ENCODE measurements around the gene MT2A. TPM values are rescaled to one million over a fixed set of nuclear protein-coding genes. Genes with fewer than 3 reads are reported as not detected.
A peak's percentile ranks its signal among the peaks of the same experiment; 100 is the strongest.
"Not testable (repeated sequence)": the region's sequence is repeated elsewhere in the genome, so short reads cannot be mapped to it uniquely, and the experiment has no call there.

Gene MT2A
- total and polyA plus RNA-seq, 10 donors = 25.3 to 176 (median 60.5) TPM

DNA sequence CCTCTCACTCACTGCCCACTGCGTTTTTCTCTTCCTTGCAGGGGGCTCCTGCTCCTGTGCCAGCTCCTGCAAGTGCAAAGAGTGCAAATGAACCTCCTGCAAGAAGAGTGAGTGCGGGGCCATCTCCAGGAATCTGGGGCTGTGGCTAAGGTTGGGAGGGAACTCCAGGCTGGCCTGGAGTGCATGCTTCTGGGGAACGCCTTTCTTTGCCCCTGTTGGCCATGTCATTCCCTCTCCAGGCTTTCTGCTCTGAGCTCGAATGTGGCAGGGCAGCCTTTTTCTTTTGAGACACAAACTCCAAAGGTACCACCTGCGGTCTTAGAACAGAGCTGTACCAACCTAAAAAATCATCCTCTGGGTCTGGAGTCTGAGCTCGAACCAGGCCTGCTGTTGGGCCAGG is 9.8 kb downstream of the MT2A start:
- DNase-seq = no peak
- Histone ChIP-seq H3K4me1 (peaks cover 0 to 14% (median 11%) of the 10 kb centered on the region in 6 donors), H3K9me3 (no peaks in the 10 kb centered on the region), H3K4me3 (peak overlapping the region in 1 of 8 donors; percentile 64), H3K36me3 (no peaks in the 10 kb centered on the region), H3K27ac (no peak overlapping the region), H3K27me3 (replicated peaks in 1 of 7) (peaks cover 0 to 31% (median 11%) of the 10 kb centered on the region in 7 donors)
- intact Hi-C loops (cut with DNase I; ENCODE audit: low total_unique reads) = no loop called here
- TF ChIP-seq, protein P1, sequence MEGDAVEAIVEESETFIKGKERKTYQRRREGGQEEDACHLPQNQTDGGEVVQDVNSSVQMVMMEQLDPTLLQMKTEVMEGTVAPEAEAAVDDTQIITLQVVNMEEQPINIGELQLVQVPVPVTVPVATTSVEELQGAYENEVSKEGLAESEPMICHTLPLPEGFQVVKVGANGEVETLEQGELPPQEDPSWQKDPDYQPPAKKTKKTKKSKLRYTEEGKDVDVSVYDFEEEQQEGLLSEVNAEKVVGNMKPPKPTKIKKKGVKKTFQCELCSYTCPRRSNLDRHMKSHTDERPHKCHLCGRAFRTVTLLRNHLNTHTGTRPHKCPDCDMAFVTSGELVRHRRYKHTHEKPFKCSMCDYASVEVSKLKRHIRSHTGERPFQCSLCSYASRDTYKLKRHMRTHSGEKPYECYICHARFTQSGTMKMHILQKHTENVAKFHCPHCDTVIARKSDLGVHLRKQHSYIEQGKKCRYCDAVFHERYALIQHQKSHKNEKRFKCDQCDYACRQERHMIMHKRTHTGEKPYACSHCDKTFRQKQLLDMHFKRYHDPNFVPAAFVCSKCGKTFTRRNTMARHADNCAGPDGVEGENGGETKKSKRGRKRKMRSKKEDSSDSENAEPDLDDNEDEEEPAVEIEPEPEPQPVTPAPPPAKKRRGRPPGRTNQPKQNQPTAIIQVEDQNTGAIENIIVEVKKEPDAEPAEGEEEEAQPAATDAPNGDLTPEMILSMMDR (IDR thresholded peaks at IDR 0.05 in 8 of 11, conservative IDR thresholded peaks at IDR 0.05 in 3 of 11) = no peak
- no peak for TF ChIP-seq POLR2A (IDR thresholded peaks at IDR 0.05)
- no peak for TF ChIP-seq POLR2AphosphoS5 (IDR thresholded peaks at IDR 0.05)
- WGBS, 5 donors = 48 to 77% (median 60%) methylated on average over 6 of the region's 6 CpGs

DNA sequence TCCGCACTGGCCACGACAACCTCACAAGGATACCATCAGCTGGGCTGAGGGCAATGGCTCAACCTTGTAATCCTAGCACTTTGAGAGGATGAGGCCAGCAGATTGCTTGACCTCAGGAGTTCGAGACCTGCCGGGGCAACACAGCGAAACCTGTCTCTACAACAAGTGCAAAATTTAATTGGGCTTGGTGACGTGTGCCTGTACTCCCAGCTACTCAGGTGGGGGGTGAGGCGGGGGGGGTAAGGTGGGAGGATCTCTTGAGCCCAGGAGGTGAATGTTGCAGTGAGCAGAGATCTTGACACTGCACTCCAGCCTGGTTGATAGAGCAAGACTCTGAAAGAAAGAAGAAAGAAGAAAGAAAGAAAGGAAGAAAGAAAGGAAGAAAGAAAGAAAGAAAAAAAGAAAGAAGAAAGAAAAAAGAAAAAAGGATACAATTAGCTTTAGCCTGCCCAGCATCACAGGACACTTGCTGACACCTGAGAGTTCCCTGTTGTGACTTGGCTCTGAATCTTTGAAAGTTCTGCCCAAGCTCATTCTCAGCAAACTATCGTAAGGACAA is 12.0 kb downstream of the MT2A start:
- Histone ChIP-seq H3K4me1 (peaks cover 0 to 23% (median 18%) of the 10 kb centered on the region in 6 donors), H3K4me3 (no peak overlapping the region), H3K27me3 (replicated peaks in 1 of 7) (peaks cover 0 to 41% (median 12%) of the 10 kb centered on the region in 7 donors), H3K9me3 (no peaks in the 10 kb centered on the region), H3K27ac (no peak overlapping the region), H3K36me3 (no peaks in the 10 kb centered on the region)
- no peak for DNase-seq
- 78 to 92% (median 85%) methylated on average over 7 to 8 of the region's 8 CpGs for WGBS, 5 donors
- intact Hi-C loops (cut with DNase I; ENCODE audit: low total_unique reads) = no loop called here
- TF ChIP-seq, protein P1 (IDR thresholded peaks at IDR 0.05 in 8 of 11, conservative IDR thresholded peaks at IDR 0.05 in 3 of 11) = no peak
- no peak for TF ChIP-seq POLR2A (IDR thresholded peaks at IDR 0.05)
- no peak for TF ChIP-seq POLR2AphosphoS5 (IDR thresholded peaks at IDR 0.05)

DNA sequence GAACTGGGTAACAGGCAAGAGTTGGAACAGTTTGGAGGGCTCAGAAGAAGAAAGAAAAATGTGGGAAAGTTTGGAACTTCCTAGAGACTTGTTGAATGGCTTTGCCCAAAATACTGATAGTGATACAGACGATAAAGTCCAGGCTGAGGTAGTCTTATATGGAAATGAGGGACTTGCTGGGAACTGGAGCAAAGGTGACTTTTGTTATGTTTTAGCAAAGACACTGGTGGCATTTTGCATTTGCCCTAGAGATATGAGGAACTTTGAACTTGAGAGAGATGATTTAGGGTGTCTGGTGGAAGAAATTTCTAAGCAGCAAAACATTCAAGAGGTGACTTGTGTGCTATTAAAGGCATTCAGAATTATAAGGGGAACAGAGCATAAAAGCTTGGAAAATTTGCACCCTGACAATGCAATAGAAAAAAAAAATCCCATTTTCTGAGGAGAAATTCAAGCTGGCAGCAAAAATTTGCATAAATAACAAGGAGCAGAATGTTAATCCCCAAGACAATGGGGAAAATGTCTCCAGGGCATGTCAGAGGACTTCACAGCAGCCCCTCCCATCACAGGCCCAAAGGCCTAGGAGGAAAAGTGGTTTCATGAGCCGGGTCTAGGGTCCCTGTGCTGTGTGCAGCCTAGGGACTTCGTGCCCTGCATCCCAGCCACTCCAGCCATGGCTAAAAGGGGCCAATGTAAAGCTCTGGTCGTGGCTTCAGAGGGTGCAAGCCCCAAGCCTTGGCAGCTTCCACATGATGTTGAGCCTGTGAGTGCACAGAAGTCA is 13.5 kb downstream of the MT2A start:
- intact Hi-C loops (cut with DNase I; ENCODE audit: low total_unique reads); H3K9me3 ChIP-seq; H3K4me3 ChIP-seq; DNase-seq; H3K36me3 ChIP-seq; H3K27ac ChIP-seq: not testable (repeated sequence)
- H3K27me3 ChIP-seq (replicated peaks in 1 of 7) = peaks cover 0 to 49% (median 18%) of the 10 kb centered on the region in 7 donors
- WGBS, 5 donors = 67 to 88% (median 79%) methylated on average over 4 of the region's 4 CpGs
- peaks cover 3 to 33% (median 26%) of the 10 kb centered on the region in 6 donors for H3K4me1 ChIP-seq

DNA sequence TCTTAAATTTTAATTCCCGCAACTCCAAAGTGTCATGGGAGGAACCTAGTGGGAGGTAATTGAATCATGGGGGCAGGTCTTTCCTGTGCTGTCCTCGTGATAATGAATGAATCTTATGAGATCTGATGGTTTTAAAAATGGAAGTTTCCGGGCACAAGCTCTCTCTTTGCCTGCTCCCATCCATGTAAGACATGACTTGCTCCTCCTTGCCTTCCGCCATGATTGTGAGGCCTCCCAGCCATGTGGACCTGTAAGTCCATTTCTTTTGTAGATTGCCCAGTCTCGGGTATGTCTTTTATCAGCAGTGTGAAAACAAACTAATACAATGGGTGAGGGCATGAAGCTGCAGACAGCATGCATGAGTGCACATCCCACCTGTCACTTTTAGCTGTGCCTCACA is 14.8 kb downstream of the MT2A start:
- intact Hi-C loops (cut with DNase I; ENCODE audit: low total_unique reads); H3K27ac ChIP-seq; H3K4me3 ChIP-seq; DNase-seq; H3K36me3 ChIP-seq; H3K9me3 ChIP-seq: not testable (repeated sequence)
- Histone ChIP-seq H3K27me3 (replicated peaks in 1 of 7) (peaks cover 0 to 44% (median 18%) of the 10 kb centered on the region in 7 donors), H3K4me1 (peaks cover 0 to 25% (median 16%) of the 10 kb centered on the region in 6 donors)
- 85 to 93% (median 91%) methylated on average over 5 of the region's 5 CpGs for WGBS, 5 donors

DNA sequence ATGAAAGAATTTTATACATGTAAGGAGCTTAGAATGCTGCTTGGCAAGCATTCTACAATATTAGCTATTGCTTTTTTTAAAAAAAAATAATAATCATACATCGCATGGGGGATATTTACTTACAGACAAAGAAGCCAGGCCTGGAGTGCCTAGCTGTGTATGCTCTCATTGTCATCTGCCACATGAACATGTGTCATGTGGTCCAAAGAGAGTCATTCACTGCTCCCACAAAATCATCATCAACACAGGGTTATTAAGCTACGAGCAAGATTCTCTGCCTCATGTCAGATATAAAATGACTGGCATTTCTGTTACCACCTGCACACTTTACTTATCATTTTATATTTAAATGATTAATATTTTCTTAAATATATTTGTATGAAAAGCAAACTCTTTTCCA is 15.3 kb downstream of the MT2A start:
- intact Hi-C loops (cut with DNase I; ENCODE audit: low total_unique reads) = no loop called here
- Histone ChIP-seq H3K4me3 (no peak overlapping the region), H3K27me3 (replicated peaks in 1 of 7) (peaks cover 0 to 39% (median 18%) of the 10 kb centered on the region in 7 donors), H3K9me3 (no peaks in the 10 kb centered on the region), H3K4me1 (peaks cover 0 to 25% (median 16%) of the 10 kb centered on the region in 6 donors), H3K36me3 (no peaks in the 10 kb centered on the region), H3K27ac (no peak overlapping the region)
- no peak for TF ChIP-seq POLR2A (IDR thresholded peaks at IDR 0.05)
- TF ChIP-seq POLR2AphosphoS5 (IDR thresholded peaks at IDR 0.05) = no peak
- TF ChIP-seq, protein P1 (IDR thresholded peaks at IDR 0.05 in 8 of 11, conservative IDR thresholded peaks at IDR 0.05 in 3 of 11) = no peak
- 91 to 99% (median 96%) methylated on average over 2 of the region's 2 CpGs for WGBS, 5 donors
- DNase-seq = no peak
